ENCODE results near the gene CLDN10.

Gene CLDN10

DNA sequence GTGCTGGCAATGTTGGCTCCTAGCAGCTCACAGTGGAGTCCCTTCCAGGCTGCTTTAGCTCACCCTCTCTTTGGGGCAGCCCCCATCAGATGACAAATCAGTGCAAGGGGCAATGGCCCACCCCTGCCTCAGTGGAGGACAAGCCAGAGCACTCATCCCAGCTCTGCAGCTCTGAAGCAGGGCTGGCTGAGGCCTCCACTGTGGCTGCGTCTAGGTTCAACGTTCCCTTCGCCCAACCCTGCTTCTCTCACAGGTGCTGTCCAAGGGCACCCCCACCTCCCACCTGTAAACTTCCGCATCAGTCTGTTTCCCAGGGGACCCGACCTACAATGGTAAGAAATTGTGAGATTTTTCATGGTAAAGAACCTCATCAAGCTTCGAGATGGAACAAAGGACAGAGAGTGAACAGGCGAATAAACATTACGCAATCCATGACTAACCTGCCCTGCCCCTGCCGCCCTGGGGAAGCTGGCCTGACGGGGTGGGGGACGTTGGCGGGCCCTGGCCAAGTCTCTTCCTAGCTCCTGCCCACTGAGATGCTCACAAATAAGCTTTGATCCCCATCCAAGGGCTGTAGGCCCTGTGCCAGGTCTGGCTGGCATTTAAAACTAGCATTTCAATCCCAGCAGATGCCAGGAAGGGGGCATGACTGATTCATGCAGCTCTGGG lies 51.5 kb downstream of the CLDN10 start:
- peak; percentile 3 for DNase-seq

GRCh38 chr13:95604556-95604915 lies 52.0 kb downstream of the CLDN10 start:
- DNase-seq = no peak

GRCh38 chr13:95605448-95606125 lies 53.1 kb downstream of the CLDN10 start:
- DNase-seq = no peak

DNA sequence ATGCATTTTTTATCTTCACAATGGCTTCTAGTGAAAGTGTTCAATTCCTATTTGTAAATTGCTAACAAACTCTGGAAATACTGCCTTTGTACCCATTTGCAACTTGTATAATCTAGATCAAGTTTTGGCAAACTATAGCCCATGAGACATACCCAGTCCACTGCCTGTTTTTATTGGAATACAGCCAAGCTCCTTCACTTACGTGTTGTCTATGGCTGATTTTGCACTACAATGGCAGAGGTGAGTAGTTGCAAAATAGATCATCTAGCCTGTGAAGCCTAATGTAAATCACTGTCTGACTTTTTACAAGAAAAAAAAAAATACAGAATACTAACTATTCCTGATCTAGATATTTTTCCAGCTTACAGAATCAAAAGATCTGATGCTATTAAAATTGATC lies 54.8 kb downstream of the CLDN10 start:
- DNase-seq = peak; percentile 7

DNA sequence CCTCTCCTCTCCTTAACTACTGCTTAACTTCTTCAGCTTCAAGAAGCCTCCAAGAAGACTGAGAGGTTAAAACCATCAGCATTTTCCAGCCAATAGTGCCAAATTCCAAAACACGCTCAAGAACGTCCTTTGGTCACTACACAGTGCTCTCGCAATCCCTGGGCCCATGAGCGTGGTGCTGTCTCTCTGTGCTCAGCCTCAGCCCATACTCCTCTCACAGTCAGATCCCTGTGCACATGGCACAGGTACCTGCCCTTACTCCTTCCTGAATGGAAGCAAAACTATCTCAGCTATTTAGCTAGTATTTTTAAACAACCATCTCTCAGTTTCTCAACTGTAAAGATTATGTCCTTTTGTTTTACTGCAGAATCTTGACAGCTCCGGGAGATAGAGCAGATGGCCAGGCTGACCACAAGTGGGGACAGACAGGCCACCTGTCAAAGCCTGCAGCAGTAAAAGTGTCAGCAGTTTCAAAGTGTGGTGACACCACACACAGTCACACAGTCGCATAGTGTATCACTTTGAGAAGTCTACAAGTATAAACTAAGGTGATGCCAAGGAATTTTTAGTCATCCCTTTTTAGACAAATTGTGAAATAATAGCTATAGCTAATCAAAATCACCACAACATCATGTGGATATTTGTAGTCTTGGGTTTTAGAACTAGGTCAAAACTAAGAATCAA lies 56.3 kb downstream of the CLDN10 start:
- no peak for DNase-seq

- no peak for DNase-seq
These were observed 62.2 kb downstream of the CLDN10 start for GRCh38 chr13:95614641-95615245.

DNA sequence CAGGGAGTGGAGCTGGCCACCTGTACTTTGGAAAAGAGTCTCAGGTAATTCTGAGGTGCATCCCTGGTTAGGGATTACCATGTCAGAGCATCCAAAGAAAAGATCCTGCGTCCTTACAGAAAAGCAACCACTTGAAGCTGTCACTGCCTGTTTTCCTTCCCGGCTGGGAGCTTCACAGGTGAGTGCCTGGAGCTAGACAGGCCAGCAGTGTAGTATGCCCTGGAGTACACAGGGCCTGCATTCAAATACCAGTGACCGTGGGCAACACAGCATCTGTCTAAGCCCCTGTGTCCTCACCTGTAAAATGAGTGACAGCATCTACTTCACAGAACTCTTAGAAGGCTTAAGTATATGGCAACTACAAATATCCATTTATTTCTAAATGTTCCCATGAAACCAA lies 63.0 kb downstream of the CLDN10 start:
- DNase-seq = no peak

GRCh38 chr13:95620030-95620824 lies 67.7 kb downstream of the CLDN10 start:
- DNase-seq = no peak

DNA sequence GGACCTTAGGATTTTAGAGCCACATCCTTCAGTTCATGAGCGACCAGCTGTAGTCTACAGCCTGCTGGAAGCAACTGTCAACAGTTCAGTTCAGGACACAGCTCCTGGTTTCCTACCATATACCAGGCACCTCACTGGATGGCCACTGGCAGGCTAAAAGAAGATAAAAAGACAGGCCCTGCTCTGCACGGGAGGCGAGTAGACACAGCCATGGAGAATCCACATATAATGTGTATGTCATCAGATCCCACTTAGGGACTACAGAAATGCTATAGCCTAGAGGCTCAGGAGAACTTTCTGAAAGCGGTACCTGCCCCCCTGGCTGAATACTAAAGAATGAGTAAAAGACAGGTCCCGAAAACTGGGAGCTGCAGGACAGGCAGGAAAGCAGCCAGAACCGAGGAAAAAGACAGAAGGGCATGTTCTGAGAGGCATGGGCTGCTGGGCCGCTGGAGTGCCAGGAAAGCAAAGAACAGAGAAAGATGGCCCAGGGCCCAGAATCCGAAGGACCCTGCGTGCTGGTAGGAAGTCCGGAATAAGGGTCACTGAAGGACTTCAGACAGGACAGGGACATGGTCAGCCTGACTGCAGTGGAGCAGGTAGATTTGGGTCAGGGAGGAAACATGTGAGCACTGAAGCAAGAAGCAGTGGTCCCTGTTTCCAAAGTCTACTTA lies 68.4 kb downstream of the CLDN10 start:
- DNase-seq = no peak

DNA sequence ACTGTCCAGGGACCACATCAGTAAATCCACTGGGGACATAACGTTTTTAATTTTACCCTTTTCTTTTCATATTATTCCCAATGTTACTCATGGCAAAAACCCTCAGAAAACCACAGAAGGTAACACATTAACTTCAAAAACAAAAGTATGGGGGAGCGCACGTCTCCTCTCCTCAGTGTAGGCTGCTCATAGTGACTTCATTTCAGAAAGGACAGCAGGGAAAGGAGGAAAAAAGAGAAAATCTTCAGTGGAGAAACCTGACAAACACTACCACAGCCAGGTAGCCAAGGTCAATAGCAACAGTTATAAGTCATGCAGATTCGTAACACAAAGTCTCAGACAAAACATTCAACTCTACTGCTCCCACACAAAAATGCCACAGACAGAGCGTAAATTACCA lies 70.6 kb downstream of the CLDN10 start:
- no peak for DNase-seq

GRCh38 chr13:95624020-95624419 lies 71.5 kb downstream of the CLDN10 start:
- no peak for DNase-seq

GRCh38 chr13:95626768-95627167 lies 74.2 kb downstream of the CLDN10 start:
- no peak for DNase-seq

DNA sequence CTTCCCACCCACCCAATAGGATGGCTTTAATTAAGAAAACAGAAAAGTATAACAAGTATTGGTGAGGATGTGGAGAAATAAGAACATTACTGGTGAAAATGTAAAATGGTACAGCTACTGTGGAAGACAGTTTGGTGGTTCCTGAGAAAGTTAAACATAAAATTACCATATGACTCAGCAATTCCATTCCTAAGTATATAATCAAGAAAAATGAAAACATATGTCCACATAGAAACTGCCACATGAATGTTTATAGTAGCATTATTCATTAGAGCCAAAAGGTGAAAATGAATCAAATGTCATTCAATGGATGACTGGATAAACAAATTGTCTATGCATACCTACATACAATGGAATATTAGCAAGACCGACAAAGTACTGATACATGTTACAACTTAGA lies 75.1 kb downstream of the CLDN10 start:
- no peak for DNase-seq

- DNase-seq = no peak
These were observed 76.0 kb downstream of the CLDN10 start for GRCh38 chr13:95628488-95628887.

DNA sequence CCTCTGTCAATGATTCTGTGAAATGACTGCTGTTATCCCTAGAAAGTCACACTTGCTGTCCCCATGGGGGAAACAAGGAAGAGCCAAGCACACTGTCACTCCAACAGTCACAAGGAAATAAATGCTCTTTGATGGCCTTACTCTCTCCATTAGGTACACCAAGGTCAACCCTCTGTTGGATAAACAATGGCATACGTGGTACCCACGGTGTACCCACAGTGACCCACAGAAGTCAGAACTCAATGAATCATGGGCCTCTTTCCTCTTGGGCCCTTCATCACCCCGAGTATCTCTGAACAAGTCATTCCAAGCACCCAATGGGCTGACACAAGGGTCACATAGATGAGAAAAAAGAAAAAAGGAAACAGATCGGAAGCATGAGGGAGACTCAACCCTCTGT lies 76.6 kb downstream of the CLDN10 start:
- no peak for DNase-seq
